ENCODE results near the gene ARCN1. TPM values are rescaled to one million over a fixed set of nuclear protein-coding genes. Genes with fewer than 3 reads are reported as not detected.
A peak's percentile ranks its signal among the peaks of the same experiment; 100 is the strongest.

The ARCN1 gene
- total RNA-seq, 1 donor = 172 TPM

- H3K4me3 ChIP-seq (ENCODE audit: insufficient read depth, low read length) = no peak overlapping the region
- H3K36me3 ChIP-seq (ENCODE audit: insufficient read depth, low read length) = peaks cover 84% of the 10 kb centered on the region
- no peaks in the 10 kb centered on the region for H3K9me3 ChIP-seq (ENCODE audit: low read depth, low read length)
- no peak for TF ChIP-seq CTCF (IDR thresholded peaks at IDR 0.05; ENCODE audit: extremely low read depth, low read depth, low read length)
- peak overlapping the region; percentile 46 for H3K27ac ChIP-seq (ENCODE audit: low read depth, low read length)
- no peak overlapping the region for H3K4me2 ChIP-seq (ENCODE audit: insufficient read depth, low read length)
- H2AFZ ChIP-seq (ENCODE audit: low read length) = no peak overlapping the region
- no peaks in the 10 kb centered on the region for H3K27me3 ChIP-seq (ENCODE audit: insufficient read depth, low read length)
- peaks cover 32% of the 10 kb centered on the region for H4K20me1 ChIP-seq (ENCODE audit: insufficient read depth, low read length)
- peak; percentile 92 for DNase-seq (ENCODE audit: insufficient read length, low spot score, missing footprints)
- H3K79me2 ChIP-seq (ENCODE audit: insufficient read depth, low read length) = peaks cover 39% of the 10 kb centered on the region
- peaks cover 38% of the 10 kb centered on the region for H3K4me1 ChIP-seq (ENCODE audit: insufficient read depth, low read length)
These were observed 61.1 kb downstream of the ARCN1 start for GRCh38 chr11:118633319-118633690.

GRCh38 chr11:118633979-118634378 lies 61.8 kb downstream of the ARCN1 start:
- Histone ChIP-seq H3K36me3 (ENCODE audit: insufficient read depth, low read length) (peaks cover 83% of the 10 kb centered on the region), H4K20me1 (ENCODE audit: insufficient read depth, low read length) (peaks cover 29% of the 10 kb centered on the region)
- TF ChIP-seq CTCF (IDR thresholded peaks at IDR 0.05; ENCODE audit: extremely low read depth, low read depth, low read length) = no peak

GRCh38 chr11:118634431-118635236 lies 62.4 kb downstream of the ARCN1 start:
- Histone ChIP-seq H3K27ac (ENCODE audit: low read depth, low read length) (peak overlapping the region; percentile 46), H3K4me3 (ENCODE audit: insufficient read depth, low read length) (no peak overlapping the region), H3K4me1 (ENCODE audit: insufficient read depth, low read length) (peaks cover 35% of the 10 kb centered on the region), H3K36me3 (ENCODE audit: insufficient read depth, low read length) (peaks cover 81% of the 10 kb centered on the region), H3K4me2 (ENCODE audit: insufficient read depth, low read length) (peak overlapping the region; percentile 8), H3K9me3 (ENCODE audit: low read depth, low read length) (no peaks in the 10 kb centered on the region), H2AFZ (ENCODE audit: low read length) (no peak overlapping the region), H3K27me3 (ENCODE audit: insufficient read depth, low read length) (no peaks in the 10 kb centered on the region), H3K79me2 (ENCODE audit: insufficient read depth, low read length) (peaks cover 29% of the 10 kb centered on the region), H4K20me1 (ENCODE audit: insufficient read depth, low read length) (peaks cover 23% of the 10 kb centered on the region)
- DNase-seq (ENCODE audit: insufficient read length, low spot score, missing footprints) = peak; percentile 89
- TF ChIP-seq CTCF (IDR thresholded peaks at IDR 0.05; ENCODE audit: extremely low read depth, low read depth, low read length) = no peak

More at GRCh38 chr11:118633979-118634378, 61.8 kb downstream of the ARCN1 start:
- Histone ChIP-seq H3K9me3 (ENCODE audit: low read depth, low read length) (no peaks in the 10 kb centered on the region), H3K27ac (ENCODE audit: low read depth, low read length) (peak overlapping the region; percentile 46), H3K4me3 (ENCODE audit: insufficient read depth, low read length) (no peak overlapping the region), H3K79me2 (ENCODE audit: insufficient read depth, low read length) (peaks cover 36% of the 10 kb centered on the region), H3K4me2 (ENCODE audit: insufficient read depth, low read length) (peak overlapping the region; percentile 8), H2AFZ (ENCODE audit: low read length) (no peak overlapping the region), H3K4me1 (ENCODE audit: insufficient read depth, low read length) (peaks cover 37% of the 10 kb centered on the region), H3K27me3 (ENCODE audit: insufficient read depth, low read length) (no peaks in the 10 kb centered on the region)
- peak; percentile 94 for DNase-seq (ENCODE audit: insufficient read length, low spot score, missing footprints)

DNA sequence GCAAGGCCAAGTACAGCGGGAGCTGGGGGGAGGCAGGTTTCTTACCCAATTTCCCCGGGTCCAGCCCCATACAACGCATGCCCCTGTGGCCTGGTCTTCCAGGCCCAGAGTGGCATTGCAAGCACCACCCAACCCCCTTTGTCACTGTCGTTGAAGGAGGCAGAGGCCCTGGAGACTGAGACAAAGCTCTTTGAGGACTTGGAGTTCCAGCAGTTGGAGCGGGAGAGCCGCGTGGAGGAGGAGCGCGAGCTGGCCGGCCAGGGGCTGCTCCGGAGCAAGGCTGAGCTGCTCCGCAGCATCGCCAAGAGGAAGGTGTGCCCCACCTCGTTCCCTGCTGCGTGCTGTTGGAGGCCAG lies 63.0 kb downstream of the ARCN1 start:
- TF ChIP-seq CTCF (IDR thresholded peaks at IDR 0.05; ENCODE audit: extremely low read depth, low read depth, low read length) = no peak
- DNase-seq (ENCODE audit: insufficient read length, low spot score, missing footprints) = no peak
- no peak overlapping the region for H2AFZ ChIP-seq (ENCODE audit: low read length)
- H3K27me3 ChIP-seq (ENCODE audit: insufficient read depth, low read length) = no peaks in the 10 kb centered on the region
- peaks cover 28% of the 10 kb centered on the region for H3K79me2 ChIP-seq (ENCODE audit: insufficient read depth, low read length)
- peaks cover 81% of the 10 kb centered on the region for H3K36me3 ChIP-seq (ENCODE audit: insufficient read depth, low read length)
- H3K4me2 ChIP-seq (ENCODE audit: insufficient read depth, low read length) = no peak overlapping the region
- no peak overlapping the region for H3K4me3 ChIP-seq (ENCODE audit: insufficient read depth, low read length)
- peaks cover 35% of the 10 kb centered on the region for H3K4me1 ChIP-seq (ENCODE audit: insufficient read depth, low read length)
- no peaks in the 10 kb centered on the region for H3K9me3 ChIP-seq (ENCODE audit: low read depth, low read length)
- no peak overlapping the region for H3K27ac ChIP-seq (ENCODE audit: low read depth, low read length)
- H4K20me1 ChIP-seq (ENCODE audit: insufficient read depth, low read length) = peaks cover 26% of the 10 kb centered on the region
